Hematopoietic multipotent progenitor cell (in vitro differentiated cells): ENCODE data around the gene ZNF385B. TPM values are rescaled to one million over a fixed set of nuclear protein-coding genes. Genes with fewer than 3 reads are reported as not detected.

Source experiments
- DNase-seq, 3 donors: peaks; one replicate each; pipeline ENCODE4 v3.0.0-alpha.2; 2011 to 2015; ENCODE audit warnings: low read depth in 2 of 3, low spot score in 2 of 3
- total RNA-seq: library from RNA; depleted of rRNA; stranded (reverse); fragments of >200 nt; gene quantifications from one replicate; pipeline ENCODE4 v1.2.3, GENCODE V29; 2012

The ZNF385B gene
- total RNA-seq, 1 donor: not detected

DNA sequence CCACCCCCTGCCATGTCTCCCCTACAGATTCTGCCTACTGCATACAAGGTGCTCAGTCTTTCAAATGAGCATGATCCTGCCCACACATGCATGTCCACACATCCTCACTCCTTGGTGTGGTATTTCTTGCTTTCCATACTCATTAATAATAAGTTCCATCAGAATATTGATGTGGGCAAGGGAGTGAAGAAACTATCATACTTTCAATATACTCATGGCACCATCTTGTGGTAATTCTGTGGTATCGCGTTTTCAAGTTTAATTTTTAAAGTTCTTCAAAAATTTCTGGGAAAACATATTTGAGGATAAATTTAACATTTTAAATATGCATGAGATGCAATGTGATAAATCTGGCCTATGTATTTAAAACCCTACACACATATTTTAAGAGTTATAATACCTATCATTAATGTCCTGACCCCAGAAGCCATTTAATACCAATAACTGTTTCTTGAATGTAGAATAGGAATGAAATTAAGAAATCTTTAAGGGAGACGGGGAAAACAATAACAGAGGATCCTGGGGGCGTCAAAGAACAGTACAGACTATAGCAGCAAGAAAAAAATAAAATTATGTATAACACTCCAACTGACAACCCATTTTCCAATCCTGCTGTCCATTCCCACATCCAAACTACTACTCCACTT is 110.1 kb downstream of the ZNF385B start:
- DNase-seq: peak in 2 of 3 donors; percentile 3 to 23

DNA sequence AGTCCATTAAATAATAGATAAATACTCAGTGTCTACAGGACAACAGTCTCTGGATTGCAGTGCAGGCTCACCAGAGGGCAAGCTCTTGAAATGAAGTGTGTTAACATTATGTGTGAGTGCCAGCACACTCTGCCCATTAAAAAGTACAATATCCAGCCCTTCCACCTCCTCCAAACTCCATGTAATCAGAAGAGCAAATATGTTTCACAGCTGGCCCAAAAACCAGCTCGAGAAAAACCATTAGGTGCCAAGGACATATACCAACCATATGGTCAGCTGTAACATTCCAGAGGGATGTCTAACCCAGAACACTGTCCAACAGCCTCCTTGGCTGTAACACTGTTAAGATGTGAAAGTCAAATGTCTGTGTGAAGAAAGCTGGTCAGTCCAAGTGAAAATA is 112.2 kb downstream of the ZNF385B start:
- no peak for DNase-seq

DNA sequence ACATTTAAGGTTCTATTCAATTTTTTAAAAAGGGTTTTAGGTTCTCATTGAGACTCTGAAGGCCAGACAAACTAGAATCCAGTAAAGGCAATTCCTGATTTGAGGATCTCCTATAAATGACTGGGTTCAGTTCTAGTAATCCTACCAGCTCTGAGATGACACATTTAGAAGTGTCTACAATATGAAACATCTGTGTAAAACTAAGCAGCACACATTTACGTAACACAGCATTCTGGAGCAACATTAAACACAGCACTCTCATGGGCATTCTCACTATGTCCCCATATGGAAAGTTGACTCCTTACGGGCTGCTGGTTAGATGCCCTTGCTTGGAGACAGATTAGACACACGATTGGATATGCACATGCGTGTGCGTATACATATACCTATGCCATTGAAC is 114.4 kb downstream of the ZNF385B start:
- no peak for DNase-seq

DNA sequence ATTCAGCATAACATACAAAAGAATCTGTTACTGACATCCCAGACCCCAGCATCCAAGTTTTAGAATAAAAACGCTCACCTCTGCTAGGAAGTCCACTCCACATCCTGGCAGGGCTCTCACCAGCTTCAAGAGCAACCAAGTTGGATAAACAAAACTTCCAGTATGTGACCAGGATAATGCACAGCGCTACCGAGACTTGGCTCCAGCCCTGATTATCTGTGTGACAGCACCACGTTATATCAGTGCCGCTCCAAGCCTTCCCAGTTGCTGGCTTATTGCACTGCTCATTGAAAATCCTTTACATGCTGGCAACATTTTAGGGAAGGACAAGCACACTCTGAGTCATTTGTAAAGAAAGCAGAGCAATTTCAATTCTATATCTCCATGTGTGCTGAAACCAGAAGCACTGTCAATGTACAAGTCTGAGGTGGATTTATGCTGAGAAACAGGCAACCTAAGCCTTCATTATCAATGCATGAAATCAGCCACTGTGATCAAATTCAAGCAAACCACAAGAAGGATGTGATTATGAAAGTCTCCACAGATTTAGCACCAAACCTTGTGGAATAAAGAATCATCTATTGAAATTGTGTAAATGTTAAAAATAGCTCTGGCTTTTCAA is 115.7 kb downstream of the ZNF385B start:
- no peak for DNase-seq

DNA sequence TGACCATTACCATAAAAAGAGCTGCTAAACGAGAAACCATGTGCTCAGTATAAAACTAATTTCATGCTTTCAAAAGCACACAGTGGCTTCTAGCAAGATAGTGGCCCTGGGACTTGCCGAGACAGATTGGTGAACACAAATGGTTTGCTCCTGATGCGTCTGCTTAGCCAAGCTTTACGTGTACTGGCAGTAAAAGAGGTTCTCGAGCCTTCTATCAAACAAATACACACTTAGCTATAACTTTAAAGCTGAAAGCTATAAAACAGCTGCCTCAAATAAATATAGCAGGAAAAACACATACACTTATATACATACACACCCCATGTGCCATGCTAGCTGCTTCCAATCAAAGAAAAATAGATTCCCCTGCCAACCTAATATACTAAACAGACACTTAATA is 117.0 kb downstream of the ZNF385B start:
- DNase-seq: no peak

DNA sequence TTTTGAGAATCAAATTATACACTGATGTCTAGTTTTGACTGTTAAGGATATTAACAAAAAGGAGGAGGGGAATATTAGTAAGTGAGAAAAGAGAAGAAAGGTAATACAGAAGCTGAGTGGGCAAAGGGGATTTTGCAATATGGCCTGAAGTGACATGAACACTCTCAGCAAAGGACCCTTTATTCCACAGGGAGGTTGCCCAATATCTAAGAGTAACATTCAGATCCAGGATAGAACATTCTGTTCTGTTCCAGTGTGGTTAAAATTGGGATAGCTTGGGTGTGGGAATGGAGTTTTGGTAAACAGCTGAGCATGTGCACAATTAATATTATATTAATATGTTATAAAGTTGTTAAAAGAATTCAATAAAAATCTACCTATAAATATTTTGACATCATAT is 120.1 kb downstream of the ZNF385B start:
- no peak for DNase-seq

DNA sequence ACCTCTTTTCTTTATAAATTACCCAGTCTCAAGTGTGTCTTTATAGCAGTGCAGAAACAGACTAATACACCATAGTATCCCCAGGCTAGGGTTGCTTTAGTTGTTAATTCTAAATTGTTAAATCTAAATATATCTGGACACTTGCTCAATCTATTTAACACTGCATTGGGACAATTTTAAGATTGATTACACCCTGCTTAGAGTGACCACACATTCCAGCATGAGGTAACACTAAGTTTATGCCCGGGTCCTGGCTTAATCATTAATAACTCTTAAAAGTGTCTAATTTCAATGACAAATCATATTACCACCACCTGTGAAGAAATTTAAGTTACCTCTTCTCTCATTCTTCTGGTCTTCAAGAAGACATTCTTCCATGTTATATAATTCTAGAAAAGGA is 131.4 kb downstream of the ZNF385B start:
- no peak for DNase-seq

DNA sequence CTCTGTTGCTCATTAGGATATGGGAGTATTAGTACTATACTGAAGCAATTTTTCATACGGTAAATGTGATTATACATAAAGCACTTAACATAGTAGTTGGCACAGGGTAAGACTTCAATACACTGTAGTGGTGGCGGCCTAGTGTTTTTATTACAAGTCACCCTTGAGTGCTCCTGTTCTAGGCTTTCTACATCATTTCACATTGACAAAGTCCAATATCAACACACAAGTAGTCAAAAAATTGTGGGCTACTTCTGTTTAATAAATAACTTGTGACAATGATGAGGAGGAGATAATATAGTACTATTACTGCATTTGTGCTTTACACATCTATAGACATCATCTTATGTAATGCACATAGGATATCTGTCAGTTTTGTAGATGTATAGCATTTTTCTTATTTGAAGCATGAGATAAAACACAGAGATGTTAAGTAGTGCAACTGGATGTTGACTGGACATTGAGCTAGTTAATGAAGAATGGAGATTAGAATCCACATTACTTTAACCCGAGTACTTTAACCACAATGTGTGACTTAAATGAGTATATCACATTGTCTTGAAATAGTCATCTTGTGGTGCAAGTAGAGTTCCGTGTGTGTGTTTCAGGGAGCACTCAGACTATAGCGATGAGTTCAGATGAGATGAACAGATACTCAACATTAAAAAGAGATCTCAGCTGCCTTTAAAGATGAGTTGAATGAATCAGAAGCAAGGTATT is 134.8 kb downstream of the ZNF385B start:
- DNase-seq: no peak

DNA sequence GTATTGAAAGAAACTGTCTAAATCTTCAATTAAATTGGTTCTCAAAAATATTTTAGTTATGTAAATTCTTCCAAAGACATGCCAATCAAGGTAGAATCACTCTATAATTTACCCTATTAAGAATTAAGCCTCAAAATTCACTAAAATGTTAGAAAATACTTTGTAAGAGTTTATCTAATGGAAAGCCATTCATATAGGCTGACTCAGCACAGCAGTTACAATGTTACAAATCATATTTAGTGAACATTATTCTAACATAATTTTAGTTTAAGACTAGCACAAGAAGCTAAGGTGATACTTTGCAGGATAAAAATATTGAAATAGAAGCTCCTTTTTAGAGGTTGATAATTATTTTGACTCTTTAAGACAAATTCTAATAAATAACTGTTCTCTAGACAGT is 137.0 kb downstream of the ZNF385B start:
- DNase-seq: no peak

DNA sequence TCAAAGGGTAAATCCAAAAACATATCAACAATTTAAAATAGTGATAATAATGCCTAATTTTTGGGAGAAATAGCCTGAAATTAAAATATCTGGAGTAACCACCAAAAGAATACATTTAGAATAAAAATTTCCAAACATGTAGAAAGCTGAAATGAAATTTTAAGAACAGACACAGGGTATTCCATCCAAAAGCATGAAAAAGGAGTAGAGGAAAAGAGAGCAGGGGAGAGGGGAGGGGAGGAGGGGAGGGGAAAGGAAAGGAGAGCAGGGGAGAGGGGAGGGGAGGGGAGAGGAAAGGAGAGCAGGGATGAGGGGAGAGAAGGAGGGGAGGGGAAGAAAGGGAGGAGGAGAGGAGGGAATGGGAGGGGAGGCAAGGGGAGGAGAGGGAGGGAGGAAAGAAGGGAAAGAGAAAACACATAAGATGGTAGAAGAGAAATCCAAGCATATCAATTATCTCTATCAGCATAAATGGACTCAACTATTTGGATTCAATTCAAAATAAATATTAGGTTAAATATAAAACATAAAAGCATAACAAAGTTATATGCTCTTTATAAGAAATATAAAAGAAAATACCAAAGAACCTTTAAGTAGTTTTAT is 141.1 kb downstream of the ZNF385B start:
- no peak for DNase-seq

DNA sequence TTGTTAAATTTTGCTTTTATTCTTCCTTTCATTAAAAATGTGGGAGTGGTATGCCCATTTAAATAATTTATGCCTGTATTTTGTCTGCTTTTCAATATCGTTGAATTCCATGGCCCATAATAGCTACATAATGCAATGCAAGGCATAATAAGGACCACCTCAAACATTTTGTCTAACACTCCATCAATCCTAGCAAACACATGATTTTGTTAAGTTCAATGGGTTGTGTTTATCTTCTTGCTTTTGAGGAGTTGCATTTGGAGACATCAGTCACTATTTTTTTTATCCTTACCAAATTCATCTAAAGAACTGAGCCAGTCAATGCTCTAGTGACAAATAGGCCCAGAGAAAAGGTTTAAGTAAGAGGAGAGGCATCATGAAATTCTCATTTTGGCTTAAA is 145.5 kb downstream of the ZNF385B start:
- no peak for DNase-seq

DNA sequence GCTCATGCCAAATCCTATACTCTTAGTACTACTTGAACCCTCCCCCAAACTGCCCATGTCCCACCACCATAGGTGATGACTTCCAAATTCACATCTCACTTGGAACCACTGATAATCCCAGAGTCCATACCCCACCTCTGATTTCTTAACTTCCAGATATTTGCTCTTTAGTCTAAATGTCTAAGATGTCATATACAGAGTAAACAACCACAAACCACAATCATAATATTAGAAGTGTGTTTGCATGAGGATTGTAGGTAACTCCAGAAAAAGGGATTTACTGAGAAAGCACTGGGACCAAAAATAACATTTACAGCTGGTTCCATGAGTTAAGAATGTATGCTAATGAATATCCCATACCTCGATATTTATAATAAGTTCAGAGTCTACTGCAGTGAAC is 146.2 kb downstream of the ZNF385B start:
- DNase-seq: no peak

DNA sequence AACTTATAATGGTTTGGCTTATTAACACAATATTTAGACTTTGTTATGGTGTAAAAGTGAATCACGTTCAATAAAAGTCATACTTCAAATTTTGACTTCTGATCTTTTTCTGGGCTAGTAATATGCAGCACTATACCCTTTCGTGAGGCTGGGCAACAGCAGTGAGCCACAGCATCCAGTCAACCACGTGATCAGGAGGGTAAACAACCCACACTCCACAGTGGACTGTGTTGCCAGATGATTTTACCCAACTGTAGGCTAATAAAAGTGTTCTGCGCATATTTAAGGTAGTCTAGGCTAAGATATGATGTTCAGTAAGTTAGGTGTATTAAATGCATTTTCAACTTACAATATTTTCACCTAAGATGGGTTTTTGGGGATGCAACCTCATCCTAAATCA is 148.6 kb downstream of the ZNF385B start:
- no peak for DNase-seq

DNA sequence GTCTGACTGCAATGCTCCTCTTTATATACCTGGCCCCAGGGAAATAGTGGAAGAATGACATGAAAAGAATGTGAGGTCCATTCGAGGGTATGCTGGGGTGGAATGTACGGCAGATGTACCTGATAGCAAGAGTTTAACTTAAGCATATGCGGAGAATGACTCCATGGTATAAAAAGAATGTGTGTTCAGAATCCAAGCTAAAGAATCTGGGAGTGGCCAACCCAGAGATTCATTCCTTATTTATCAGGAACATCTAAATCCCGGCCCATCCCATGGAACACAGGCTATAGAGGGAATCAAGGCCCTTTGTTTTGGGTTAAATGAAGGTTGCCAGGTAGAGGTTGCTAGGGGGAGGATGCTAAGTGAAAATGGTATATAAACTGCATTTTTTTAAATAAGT is 150.0 kb downstream of the ZNF385B start:
- DNase-seq: no peak

DNA sequence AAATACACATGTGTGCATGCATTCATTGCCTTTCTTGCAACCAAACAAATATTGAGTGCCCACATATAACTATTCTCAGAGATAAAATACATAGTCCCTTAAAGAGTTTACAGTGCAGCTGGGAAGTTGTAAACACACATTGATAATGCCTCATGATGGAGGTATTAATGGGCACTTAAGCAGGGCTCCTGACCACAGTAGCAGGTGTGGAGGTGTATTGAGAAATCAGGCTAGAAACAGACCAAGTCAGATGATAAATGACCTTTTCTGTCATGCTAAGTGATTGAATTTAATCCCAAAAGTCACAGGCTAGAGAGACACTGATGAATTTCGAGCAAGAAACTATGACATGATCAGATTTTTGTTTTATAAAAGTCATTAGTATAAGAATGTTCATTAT is 157.7 kb downstream of the ZNF385B start:
- DNase-seq: no peak

DNA sequence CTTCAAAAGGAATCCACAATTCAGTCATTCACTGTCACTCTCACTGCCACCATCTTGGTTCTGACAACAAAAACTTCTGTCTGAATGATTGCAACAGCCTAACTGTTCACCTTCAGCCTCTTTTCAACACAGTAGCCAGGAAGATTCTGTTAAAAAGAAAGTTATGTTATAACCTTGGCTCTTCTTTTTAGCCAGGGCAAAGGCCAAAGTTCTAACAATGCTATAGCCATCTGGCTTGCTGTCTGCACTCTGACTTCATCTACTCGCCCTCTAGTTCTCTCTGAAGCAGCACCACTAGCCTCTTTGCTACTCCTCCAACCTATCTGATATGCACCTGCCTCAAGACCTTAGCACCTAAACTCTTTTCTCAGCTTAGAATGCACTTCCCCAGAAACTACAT is 158.5 kb downstream of the ZNF385B start:
- no peak for DNase-seq

DNA sequence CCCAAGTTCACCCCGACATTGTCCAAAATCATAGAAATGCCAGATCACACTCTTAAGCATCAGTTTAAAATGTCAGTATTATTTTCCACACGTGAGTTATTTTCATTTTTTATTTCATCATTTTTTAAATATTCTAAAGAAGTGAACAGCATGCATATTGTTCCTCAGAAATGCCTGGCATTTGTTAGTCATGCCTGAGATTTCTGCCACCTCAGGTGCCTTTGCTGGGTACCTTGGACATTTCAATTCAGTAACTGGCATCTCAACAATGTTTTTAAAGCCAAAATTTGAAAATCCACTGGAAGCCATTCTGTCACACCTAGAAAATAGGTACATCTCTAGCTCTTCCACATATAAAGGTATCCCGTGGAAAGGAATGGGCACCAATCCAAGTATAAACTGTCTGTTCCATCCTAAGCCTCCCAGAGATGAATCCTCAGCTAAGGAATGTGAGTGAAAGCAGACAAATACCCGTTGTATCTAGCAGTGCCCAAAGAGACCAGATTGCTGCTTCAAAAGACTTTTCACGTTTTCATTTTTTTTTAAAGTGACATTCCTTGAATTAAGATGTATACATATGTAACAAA is 159.8 kb downstream of the ZNF385B start:
- no peak for DNase-seq

DNA sequence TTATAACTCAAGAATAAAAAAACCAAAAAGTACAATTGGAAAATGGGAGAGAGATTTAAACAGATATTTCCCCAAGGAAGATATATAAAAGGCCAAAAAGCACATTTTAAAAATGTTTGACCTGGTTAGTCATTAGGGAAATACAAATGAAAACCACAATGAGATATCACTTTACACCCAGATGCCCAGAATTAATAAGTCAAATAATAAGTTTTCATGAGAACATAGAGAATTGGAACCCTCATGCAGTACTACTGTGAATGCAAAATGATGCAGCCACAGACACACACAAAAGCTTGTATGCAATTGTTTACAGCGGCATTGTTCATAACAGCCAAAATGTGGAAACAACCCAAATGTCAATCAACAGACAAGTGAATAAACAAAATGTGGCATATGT is 165.9 kb downstream of the ZNF385B start:
- no peak for DNase-seq

DNA sequence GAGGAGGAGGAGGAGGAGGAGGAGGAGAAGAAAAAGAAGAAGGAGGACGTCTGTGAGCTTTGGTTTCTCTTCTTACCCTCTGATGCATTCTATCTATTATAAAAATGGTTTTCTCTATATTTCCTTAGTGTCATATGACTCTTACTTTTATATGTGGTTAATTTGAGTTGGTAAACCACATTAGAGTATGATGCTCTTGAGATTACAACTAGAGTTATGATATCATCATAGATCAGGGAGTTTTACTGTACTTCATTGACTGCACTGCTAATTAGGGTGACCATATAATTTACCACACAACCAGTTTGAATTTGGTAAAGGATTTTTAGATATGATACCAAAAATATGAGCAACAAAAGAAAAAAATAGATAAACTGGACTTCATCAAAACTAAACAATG is 166.4 kb downstream of the ZNF385B start:
- no peak for DNase-seq

DNA sequence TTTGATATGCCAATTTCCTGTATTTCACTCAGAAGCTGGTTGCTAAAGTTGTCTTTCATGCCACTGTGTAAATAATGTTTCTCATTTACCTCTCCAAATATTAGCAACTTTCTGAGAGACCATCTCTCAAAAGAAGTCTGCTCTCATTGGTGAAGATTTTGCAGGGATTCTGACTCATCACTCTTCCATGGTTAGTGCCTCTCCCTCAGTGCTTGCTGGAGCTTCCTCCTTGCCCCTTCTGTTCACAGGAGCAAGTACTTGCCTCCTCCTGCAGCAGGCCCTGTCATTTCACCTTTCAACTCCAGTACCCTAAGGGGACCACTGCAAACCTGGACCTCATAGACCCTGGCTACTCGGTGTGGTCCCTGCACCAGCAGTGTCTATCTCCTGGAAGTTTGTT is 168.8 kb downstream of the ZNF385B start:
- no peak for DNase-seq

DNA sequence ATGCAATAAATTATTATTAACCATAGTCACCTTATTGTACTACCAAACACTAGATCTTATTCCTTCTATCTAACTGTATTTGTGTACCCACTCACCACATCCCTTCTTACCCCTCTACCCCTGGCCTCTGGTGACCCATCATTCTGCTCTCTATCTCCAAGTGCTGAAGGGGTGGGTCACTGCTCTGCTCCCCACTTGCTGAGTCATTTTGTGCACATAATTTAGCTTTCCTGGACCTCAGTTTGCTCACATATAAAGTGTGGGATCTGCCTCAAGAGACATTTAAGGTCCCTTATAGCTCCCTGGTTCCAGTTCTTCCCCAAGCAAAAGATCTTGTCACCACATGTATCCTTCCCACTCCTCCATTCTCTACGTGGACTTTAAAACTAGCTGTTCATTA is 169.4 kb downstream of the ZNF385B start:
- DNase-seq: no peak
